ENCODE results near the gene HOXB3.
A peak's percentile ranks its signal among the peaks of the same experiment; 100 is the strongest.

DNA sequence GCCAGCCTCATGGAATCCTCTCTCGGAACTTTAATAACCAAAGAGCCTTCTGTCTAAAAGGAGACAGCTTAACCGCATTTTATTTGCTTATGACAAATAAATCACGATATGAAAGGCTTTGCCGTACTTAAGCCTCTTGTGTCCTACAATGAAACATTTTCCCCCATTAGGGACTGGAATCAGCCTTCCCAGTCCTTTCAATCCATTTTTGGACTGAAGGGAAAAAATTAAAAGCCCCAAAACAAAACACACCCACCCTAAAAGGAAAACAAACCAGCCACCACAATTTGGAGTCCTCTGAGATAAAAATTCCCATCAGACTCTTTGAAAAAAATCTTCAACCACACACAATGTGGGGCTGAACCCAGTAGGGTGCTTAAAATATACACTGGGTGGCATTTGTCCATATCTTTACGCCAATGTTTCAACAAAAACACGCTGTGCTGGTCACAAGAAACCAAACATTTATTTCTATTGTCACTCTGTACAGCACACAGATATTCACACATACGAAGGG, 14.9 kb downstream of the HOXB3 start:
- TF ChIP-seq ATF2 (tag by site-specific recombination; IDR thresholded peaks at IDR 0.05; ENCODE audit: low read depth) (no peak), ZNF354C (tag by site-specific recombination; IDR thresholded peaks at IDR 0.05; ENCODE audit: borderline replicate concordance, low read depth) (no peak), ZNF585B (tag by site-specific recombination; IDR thresholded peaks at IDR 0.05) (no peak), ZBTB21 (tag by site-specific recombination; IDR thresholded peaks at IDR 0.05) (0 out of 2 replicates have a peak, but pooled peaks have one; percentile 9), YY1 (tag by site-specific recombination; IDR thresholded peaks at IDR 0.05) (0 out of 2 replicates have a peak, but pooled peaks have one; percentile 11), ZNF274 (IDR thresholded peaks at IDR 0.05; ENCODE audit: low read length) (no peak), ZNF274 (tag by site-specific recombination; IDR thresholded peaks at IDR 0.05; ENCODE audit: borderline replicate concordance) (no peak)
- TF ChIP-seq, protein P1, sequence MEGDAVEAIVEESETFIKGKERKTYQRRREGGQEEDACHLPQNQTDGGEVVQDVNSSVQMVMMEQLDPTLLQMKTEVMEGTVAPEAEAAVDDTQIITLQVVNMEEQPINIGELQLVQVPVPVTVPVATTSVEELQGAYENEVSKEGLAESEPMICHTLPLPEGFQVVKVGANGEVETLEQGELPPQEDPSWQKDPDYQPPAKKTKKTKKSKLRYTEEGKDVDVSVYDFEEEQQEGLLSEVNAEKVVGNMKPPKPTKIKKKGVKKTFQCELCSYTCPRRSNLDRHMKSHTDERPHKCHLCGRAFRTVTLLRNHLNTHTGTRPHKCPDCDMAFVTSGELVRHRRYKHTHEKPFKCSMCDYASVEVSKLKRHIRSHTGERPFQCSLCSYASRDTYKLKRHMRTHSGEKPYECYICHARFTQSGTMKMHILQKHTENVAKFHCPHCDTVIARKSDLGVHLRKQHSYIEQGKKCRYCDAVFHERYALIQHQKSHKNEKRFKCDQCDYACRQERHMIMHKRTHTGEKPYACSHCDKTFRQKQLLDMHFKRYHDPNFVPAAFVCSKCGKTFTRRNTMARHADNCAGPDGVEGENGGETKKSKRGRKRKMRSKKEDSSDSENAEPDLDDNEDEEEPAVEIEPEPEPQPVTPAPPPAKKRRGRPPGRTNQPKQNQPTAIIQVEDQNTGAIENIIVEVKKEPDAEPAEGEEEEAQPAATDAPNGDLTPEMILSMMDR (tag by site-specific recombination; IDR thresholded peaks at IDR 0.05): no peak

All from HEK293 (cell line).